ENCODE data around the gene THBS1.

The THBS1 gene

DNA sequence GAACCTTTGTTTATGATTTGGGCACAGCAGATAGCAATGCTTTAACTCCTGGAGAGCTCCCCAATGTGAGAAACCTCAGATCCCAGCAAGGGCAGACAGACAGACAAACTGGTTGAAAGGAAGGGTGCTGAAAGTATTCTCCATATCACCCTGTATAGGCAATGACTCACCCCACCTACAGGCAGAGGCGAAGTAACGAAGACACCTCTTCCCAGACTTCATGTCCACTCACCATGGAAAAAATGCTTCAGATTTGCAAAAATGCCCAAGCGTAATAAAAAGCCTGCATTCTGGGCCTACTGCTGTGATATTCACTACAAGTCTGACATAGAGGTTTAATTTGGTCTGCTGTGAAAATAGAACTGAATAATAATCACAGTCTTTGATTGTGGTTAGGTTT is 50.5 kb downstream of the THBS1 start:
- DNase-seq (ENCODE audit: low read depth in 2 of 2), result no peak

DNA sequence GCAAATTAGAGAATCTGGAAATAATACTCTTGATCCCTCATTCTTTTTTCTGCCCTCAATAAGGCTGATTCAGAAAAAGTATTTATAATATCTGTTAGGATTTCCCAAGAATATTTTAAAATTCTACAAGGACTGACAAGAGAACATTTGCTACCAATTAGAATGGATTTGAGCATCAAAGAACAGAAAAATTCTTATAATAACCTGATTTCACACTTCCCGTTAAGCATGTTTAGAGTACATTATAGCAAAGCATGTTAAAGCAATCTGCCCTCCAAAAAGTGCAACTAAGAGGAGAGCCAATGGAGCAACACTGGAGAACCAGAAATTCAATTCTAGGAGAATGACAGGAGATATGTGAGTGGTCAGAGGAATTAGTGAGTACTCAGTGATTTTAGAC is 57.2 kb downstream of the THBS1 start:
- no peak for DNase-seq (ENCODE audit: low read depth in 2 of 2)

DNA sequence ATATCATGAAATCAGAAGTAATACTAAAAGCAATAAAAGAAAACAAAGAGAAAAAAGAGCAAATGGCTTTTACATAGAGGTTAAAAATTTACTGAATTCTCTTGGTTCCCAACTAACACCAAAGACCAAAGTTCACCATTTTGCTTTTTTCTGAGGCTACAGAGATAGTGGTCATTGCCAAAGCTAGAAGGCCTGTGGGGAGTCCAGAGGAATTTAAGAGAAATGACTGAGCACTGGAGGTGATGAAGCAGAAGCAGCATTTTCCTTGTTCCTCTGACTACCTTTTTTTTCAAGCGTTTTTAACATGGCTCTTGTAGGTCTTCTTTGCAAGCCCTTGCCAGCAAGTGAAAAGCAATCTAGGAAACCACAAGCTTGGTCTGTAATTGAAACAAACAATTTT is 58.2 kb downstream of the THBS1 start:
- DNase-seq (ENCODE audit: low read depth in 2 of 2), result no peak

DNA sequence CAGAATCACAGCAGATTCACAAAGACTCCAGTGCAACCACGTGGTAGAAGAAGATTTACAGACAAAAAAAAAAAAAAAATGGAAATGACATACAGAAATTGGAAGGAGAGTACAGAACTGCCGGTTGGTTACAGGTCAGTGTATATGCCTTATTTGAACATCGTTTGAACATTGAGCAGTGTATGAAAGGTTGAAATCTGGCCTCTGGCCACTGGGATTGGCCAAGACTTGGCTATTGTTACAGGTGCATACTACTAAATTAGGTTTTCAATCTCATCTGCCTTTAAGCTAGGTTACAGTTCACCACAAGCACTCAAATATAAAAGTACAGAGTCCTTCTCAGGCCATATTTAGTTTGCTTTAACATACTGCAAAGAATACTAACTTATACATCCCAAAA is 59.8 kb downstream of the THBS1 start:
- DNase-seq (ENCODE audit: low read depth in 2 of 2), result no peak

DNA sequence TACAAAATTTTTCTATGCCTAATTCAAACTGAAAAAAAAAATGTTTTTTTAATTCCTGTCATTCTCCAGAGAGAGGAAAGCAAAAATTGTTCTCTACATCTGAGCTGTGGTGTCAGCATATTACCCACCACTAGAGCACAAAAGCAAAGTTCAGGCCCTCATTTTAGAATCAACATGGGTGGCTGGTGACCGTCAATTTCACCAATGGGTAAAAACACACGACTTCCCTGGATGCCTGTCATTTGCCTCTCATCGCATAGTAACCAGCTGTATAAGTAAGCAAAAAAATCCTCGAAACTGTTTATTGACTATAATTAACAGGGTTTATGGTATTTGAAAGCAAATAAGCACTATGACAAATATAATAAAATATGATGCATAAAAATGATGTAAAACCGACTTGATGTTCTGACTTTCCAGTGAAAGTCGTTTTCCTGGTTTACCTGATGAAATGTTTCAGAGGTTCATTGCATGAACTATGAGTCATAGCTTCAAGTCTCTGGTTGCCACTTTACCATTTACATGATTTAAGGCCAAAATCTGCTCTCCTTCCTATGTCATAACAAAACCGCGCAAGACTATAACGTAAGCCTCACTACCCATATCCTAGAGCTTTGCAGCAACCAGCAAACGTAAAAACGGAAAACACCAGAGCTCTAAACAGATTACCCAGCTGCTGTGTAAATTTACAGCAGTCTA is 60.5 kb downstream of the THBS1 start:
- DNase-seq (ENCODE audit: low read depth in 2 of 2), result no peak

DNA sequence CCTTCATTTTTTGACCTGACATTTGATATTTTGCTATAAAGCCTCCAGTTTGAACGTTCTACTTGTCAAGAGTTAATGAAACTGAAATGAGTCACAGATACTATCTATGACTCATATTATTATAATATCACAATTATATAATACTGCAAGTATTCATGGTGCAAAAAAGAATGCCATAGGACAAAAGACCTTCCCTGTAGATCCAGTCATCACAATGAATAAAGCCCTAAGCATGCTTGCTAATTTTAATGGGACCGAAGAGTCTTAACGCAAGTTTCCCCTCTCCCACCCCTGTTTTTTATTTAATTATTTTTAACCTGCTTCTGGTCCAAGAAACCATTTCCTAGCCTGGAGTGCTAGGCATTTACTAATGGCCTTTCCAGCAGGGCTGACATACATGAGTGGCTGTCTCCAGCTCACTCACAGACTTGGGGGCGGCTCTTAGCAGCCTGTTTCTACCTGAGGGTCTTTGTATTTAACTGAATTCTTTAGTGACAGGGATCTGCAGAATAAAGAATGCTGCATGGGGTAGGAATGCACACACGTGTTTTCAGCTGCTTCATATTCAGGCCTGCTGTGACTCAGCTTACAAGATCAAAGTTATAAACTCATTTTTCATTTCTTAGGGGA is 61.2 kb downstream of the THBS1 start:
- no peak for DNase-seq (ENCODE audit: low read depth in 2 of 2)

DNA sequence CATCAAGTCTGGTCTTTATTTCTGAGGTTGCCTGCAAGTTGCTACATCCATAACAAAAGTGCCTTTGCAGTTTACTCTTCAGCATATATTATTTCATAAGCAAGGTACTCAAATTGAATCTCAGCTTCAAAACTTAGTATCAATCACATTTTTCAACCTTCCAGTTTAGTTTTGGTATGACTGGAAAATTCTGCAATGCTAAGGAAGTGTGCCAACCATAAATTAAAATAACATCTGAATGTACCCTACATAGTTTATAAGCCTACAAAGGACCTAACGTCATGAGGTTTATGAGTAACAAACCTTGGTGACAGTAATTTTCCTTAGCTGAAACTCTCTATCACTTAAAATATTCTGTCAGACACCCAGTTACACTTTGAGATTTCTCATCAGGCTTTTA is 62.8 kb downstream of the THBS1 start:
- no peak for DNase-seq (ENCODE audit: low read depth in 2 of 2)

DNA sequence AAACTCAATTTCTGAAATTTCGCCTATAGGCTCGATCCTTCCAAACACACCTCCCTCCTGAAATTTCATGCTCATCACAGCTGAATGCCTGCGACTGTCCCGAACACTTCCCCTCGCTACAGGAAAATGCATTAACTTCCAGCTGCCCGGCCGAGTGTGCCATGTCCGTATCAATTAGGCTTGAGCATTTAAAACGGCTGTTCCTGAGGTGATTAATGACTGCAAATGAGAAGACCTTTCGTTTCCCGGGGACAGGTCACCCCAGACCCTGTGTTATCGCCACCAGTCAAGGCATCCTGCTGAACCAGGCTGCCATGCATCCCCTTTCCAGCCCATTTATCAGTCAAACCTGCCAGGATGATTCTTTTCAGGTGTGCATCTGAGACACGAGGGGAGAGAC is 63.3 kb downstream of the THBS1 start:
- no peak for DNase-seq (ENCODE audit: low read depth in 2 of 2)

DNA sequence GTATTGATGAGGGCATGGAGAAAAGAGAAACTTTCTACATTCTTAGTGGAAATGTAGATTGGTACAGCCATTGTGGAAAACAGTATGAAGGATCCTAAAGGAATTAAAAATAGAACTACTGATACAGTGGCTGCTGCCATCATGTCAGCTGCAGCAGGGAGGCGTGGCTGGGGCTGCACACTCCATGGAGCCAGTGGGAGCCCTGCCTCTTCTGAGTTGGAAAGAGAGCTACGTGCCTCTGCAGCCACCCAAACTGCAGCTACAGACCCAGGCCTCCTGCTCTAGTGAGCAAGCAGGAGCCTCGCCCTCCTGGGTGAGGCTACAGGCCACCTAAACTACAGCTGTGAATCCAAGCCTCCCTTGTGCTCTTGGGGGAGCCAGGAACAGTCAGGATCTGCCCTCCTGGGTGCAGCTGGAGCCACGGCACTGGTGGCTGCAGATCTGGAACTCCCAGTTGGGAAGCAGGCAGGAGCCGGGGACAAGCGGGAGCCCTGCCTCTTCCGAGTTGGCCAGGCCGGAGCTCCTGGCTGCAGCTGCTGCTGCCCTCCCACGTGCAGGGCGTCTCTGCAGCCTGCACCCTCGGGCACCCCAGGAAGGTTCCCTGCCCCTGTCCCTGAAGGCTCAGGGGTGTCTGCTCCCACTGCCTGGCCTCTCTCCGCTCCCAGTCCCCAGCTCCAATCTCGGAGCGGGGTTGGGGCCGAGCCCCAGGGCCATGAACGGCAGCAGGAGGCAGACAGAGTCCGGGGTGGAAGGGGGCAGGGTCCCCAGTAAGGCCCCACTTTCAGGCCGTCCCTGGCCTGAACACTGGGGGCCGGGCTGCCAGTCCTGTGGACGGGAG is 64.5 kb downstream of the THBS1 start:
- DNase-seq (ENCODE audit: low read depth in 2 of 2), result no peak

DNA sequence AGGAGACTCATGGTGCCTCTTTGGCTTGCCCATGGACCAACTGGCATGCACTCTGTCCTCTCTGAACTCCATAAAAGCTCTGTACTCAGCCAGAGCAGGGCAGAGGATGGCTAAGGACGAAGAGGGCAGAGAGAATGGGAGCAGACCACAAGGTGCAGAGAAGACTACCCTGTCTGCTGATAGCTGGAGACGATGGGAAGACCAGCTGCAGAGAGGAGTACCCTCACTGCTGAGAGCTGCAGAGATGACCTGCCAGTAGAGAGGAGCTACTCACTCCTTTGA is 65.0 kb downstream of the THBS1 start:
- no peak for DNase-seq (ENCODE audit: low read depth in 2 of 2)

DNA sequence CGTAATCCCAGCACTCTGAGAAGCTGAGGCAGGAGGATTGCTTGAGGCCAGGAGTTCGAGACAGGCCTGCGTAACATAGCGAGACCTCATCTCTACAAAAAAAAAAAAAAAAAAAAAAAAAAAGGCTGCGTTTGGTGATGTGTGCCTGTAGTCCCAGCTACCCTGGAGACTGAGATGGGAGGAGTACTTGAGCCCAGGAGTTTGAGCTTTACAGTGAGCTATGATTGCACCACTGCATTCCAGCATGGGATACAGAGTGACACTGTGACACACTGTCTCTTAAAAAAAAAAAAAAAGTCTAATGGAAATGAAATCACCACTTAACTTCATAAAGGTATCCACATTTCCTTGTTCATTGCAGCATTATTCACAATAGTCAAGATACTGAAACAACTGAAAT is 65.5 kb downstream of the THBS1 start:
- DNase-seq (ENCODE audit: low read depth in 2 of 2), result no peak

Measured in stimulated activated CD4-positive, alpha-beta T cell treated with anti-CD3 and anti-CD28 coated beads, Interleukin-1b, Interleukin-23, amount 100 ng/mL, for 4 hours (primary cell).